ENCODE results near the gene BTG3. TPM values are rescaled to one million over a fixed set of nuclear protein-coding genes. Genes with fewer than 3 reads are reported as not detected.

BTG3 gene
- total and polyA plus RNA-seq, 9 of the 15 experiments (the other 6 are each of a cell fraction or from before 2014, with no cell fraction given) = 11.7 to 43.0 (median 29.7) TPM

DNA sequence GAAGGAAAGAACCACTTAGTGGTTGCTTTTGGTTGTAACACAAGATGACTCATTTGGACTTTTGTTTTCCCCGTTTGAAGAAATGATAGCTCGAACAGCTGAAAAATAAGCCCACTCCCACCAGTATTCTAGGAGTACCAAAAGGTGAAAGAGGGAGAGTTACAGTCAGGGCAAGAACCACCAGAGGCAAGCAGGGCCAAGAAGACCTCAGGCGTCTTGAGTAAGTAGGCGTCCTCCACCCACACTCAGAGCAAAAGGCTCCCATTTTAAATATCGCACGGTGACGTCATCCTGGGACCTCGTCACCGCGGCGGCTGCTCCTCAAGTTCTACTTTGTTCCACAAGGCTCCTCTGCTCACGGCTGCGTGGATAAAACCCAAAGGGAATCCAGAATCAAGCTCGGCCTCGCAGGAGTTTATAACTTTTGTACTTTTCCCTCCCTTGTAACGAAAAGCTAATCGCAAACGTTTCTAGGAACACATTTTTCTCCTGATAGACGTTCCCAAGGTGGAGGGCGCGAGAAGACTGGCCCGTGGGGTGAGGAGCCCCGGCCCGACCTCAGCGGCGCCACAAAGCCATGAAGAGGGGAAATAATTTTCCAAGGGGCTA is 1.2 kb downstream of the BTG3 start (continued):
- no peak for TF ChIP-seq NR4A1 (CRISPR knock-in tag; IDR thresholded peaks at IDR 0.05)
- no peak for TF ChIP-seq NR4A1 (tag; IDR thresholded peaks at IDR 0.05)
- TF ChIP-seq, protein P1, sequence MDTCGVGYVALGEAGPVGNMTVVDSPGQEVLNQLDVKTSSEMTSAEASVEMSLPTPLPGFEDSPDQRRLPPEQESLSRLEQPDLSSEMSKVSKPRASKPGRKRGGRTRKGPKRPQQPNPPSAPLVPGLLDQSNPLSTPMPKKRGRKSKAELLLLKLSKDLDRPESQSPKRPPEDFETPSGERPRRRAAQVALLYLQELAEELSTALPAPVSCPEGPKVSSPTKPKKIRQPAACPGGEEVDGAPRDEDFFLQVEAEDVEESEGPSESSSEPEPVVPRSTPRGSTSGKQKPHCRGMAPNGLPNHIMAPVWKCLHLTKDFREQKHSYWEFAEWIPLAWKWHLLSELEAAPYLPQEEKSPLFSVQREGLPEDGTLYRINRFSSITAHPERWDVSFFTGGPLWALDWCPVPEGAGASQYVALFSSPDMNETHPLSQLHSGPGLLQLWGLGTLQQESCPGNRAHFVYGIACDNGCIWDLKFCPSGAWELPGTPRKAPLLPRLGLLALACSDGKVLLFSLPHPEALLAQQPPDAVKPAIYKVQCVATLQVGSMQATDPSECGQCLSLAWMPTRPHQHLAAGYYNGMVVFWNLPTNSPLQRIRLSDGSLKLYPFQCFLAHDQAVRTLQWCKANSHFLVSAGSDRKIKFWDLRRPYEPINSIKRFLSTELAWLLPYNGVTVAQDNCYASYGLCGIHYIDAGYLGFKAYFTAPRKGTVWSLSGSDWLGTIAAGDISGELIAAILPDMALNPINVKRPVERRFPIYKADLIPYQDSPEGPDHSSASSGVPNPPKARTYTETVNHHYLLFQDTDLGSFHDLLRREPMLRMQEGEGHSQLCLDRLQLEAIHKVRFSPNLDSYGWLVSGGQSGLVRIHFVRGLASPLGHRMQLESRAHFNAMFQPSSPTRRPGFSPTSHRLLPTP (IDR thresholded peaks at IDR 0.05; ENCODE audit: borderline replicate concordance, extremely low read depth, insufficient read length) = no peak
- TF ChIP-seq CHD1 (IDR thresholded peaks at IDR 0.05; ENCODE audit: low read length) = no peak
- no peak for TF ChIP-seq LCOR (CRISPR knock-in tag; IDR thresholded peaks at IDR 0.05)
- TF ChIP-seq ZNF551 (CRISPR knock-in tag; IDR thresholded peaks at IDR 0.05) = no peak
- 0 out of 4 replicates have a peak, but pooled peaks of 1 of the 2 experiments have one; percentile 16 for TF ChIP-seq RCOR1 (IDR thresholded peaks at IDR 0.05; ENCODE audit: borderline replicate concordance in 1 of 2, low read depth in 2 of 2, low read length in 2 of 2)
- peak; percentile 13 for TF ChIP-seq RBBP5 (IDR thresholded peaks at IDR 0.05; ENCODE audit: borderline replicate concordance, insufficient read depth, low read length, poor library complexity, severe bottlenecking)
- no peak for TF ChIP-seq SRSF7 (optimal IDR thresholded peaks at IDR 0.05; ENCODE audit: low read depth, low read length)
- TF ChIP-seq MAFK (IDR thresholded peaks at IDR 0.05; ENCODE audit: low read length) = no peak
- TF ChIP-seq, protein P2, sequence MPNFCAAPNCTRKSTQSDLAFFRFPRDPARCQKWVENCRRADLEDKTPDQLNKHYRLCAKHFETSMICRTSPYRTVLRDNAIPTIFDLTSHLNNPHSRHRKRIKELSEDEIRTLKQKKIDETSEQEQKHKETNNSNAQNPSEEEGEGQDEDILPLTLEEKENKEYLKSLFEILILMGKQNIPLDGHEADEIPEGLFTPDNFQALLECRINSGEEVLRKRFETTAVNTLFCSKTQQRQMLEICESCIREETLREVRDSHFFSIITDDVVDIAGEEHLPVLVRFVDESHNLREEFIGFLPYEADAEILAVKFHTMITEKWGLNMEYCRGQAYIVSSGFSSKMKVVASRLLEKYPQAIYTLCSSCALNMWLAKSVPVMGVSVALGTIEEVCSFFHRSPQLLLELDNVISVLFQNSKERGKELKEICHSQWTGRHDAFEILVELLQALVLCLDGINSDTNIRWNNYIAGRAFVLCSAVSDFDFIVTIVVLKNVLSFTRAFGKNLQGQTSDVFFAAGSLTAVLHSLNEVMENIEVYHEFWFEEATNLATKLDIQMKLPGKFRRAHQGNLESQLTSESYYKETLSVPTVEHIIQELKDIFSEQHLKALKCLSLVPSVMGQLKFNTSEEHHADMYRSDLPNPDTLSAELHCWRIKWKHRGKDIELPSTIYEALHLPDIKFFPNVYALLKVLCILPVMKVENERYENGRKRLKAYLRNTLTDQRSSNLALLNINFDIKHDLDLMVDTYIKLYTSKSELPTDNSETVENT (CRISPR knock-in tag; IDR thresholded peaks at IDR 0.05) = no peak
- TF ChIP-seq TRIM24 (IDR thresholded peaks at IDR 0.05) = no peak
- TF ChIP-seq MYBL2 (IDR thresholded peaks at IDR 0.05; ENCODE audit: low read depth) = peak; percentile 45; the same call in 1 of the 2 replicates
- no peak for TF ChIP-seq MYBL2 (CRISPR knock-in tag; IDR thresholded peaks at IDR 0.05; ENCODE audit: borderline replicate concordance)
- no peak for TF ChIP-seq SMAD2 (IDR thresholded peaks at IDR 0.05; ENCODE audit: low read depth, low read length)
- TF ChIP-seq, protein P3, sequence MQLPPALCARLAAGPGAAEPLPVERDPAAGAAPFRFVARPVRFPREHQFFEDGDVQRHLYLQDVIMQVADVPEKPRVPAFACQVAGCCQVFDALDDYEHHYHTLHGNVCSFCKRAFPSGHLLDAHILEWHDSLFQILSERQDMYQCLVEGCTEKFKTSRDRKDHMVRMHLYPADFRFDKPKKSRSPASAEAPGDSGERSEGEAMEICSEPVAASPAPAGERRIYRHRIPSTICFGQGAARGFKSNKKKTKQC (CRISPR knock-in tag; IDR thresholded peaks at IDR 0.05) = no peak
- TF ChIP-seq CREB1 (IDR thresholded peaks at IDR 0.05) = peak; percentile 84
- peak; percentile 77 for TF ChIP-seq CREB1 (CRISPR knock-in tag; IDR thresholded peaks at IDR 0.05)
- TF ChIP-seq ZNF121 (CRISPR knock-in tag; conservative IDR thresholded peaks at IDR 0.05) = no peak
- TF ChIP-seq, protein P4, sequence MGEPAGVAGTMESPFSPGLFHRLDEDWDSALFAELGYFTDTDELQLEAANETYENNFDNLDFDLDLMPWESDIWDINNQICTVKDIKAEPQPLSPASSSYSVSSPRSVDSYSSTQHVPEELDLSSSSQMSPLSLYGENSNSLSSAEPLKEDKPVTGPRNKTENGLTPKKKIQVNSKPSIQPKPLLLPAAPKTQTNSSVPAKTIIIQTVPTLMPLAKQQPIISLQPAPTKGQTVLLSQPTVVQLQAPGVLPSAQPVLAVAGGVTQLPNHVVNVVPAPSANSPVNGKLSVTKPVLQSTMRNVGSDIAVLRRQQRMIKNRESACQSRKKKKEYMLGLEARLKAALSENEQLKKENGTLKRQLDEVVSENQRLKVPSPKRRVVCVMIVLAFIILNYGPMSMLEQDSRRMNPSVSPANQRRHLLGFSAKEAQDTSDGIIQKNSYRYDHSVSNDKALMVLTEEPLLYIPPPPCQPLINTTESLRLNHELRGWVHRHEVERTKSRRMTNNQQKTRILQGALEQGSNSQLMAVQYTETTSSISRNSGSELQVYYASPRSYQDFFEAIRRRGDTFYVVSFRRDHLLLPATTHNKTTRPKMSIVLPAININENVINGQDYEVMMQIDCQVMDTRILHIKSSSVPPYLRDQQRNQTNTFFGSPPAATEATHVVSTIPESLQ (CRISPR knock-in tag; IDR thresholded peaks at IDR 0.05) = no peak

All from K562 (cell line).